ENCODE results near the gene PCDH9.

PCDH9 gene

GRCh38 chr13:66468656-66469055 is 761.5 kb downstream of the PCDH9 start:
- no peak for DNase-seq (ENCODE audit: low read depth in 2 of 2)

- DNase-seq (ENCODE audit: low read depth in 2 of 2) = no peak
These were observed 767.9 kb downstream of the PCDH9 start for GRCh38 chr13:66462187-66462586.

GRCh38 chr13:66461021-66461420 is 769.1 kb downstream of the PCDH9 start:
- no peak for DNase-seq (ENCODE audit: low read depth in 2 of 2)

DNA sequence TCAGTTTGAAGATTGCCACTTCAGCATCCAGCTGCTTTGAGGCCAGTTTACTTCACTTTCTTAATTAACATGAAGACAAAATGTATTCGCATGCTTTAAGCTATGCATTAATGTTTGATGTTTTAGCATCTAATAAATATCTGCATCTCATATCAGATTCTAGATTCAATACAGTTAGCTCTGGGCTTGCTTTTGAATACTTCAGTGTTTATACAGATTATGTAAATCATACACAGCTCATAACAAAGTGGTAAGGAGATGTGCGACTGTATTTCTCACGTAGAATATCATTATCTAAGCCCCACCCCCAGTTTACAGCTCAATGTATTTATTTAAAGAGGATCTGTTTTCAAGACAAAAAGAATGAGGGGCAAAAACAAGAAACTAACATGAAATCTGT is 770.5 kb downstream of the PCDH9 start:
- no peak for DNase-seq (ENCODE audit: low read depth in 2 of 2)

DNA sequence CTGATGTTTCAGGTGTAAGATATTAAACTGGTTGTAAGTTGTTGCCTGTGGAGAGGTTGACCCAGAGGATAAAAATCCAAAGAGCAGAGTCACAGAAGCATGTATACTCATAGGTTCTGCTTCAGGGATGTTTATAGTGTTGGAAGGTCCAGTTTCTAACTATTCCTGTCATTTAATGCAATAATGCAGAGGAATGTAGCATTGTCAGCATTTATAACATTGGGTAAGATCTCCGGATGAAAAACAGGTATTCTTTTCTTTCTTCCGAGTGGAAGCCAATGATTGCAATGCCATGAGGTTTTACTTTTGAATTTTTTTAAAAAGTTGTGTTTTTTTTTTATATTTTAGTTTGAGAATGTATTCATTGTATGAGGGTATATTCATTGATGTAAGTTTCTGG is 771.0 kb downstream of the PCDH9 start:
- no peak for DNase-seq (ENCODE audit: low read depth in 2 of 2)

- no peak for DNase-seq (ENCODE audit: low read depth in 2 of 2)
These were observed 783.7 kb downstream of the PCDH9 start for GRCh38 chr13:66446413-66446812.

DNA sequence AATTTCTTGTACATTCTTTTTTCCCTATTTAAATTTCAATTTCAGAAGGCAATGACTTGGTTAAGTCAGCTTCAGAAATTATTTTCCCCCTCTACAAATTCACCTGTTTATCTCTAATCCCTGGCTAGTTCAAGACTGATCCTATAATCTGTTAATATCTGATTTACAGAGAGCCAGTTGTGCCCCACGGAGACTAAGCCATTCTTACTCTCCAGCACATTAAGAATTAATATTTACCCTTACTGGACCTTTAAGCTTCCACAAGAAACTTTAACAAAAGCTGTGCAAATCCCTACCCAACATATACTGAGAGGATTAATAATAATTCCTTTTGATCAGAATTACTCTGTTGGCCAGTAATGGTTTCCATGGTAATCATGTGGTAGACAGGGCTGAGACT is 786.2 kb downstream of the PCDH9 start:
- DNase-seq (ENCODE audit: low read depth in 2 of 2) = no peak

DNA sequence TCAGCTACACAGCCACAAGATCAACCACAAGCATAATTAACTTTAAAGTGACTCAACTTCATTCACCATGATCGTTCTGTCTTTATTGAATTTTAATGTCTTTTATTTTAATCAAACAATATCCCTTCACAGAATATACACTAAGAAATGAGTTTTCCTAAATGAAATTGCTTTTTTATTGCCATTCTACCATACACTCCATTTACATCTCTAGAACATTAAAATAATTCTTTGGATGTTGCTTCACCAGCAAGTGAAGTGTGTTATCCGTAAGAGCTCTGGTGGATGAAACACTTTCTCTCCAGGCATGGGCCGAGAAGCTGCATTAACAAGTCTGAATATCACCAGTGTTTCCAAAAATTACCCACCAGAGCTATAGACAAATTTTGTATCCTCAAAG is 789.2 kb downstream of the PCDH9 start:
- DNase-seq (ENCODE audit: low read depth in 2 of 2) = no peak

GRCh38 chr13:66430728-66431127 is 799.4 kb downstream of the PCDH9 start:
- no peak for DNase-seq (ENCODE audit: low read depth in 2 of 2)

DNA sequence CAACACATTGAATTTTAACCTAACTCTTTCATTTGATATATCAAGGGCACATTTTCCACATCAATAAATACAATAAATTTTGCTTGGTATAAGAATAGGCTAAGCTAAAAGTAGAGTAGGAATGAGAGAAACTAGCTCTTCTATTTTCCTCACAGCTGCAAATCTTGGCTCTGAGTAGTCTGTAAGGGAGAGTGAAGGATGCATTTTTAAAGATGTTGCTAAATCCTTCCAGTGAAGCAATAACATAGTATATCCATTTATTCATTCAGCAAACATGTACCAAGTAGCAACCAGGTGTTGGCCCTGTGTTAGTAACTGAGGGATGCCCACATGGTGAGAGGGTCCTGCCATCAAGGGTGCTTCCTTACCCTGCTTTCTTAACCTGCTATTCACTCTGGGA is 799.9 kb downstream of the PCDH9 start:
- DNase-seq (ENCODE audit: low read depth in 2 of 2) = no peak

GRCh38 chr13:66429156-66429555 is 801.0 kb downstream of the PCDH9 start:
- no peak for DNase-seq (ENCODE audit: low read depth in 2 of 2)

- no peak for DNase-seq (ENCODE audit: low read depth in 2 of 2)
These were observed 802.7 kb downstream of the PCDH9 start for GRCh38 chr13:66427458-66427861.

- no peak for DNase-seq (ENCODE audit: low read depth in 2 of 2)
These were observed 804.4 kb downstream of the PCDH9 start for GRCh38 chr13:66425741-66426140.

GRCh38 chr13:66424422-66424821 is 805.7 kb downstream of the PCDH9 start:
- no peak for DNase-seq (ENCODE audit: low read depth in 2 of 2)

- DNase-seq (ENCODE audit: low read depth in 2 of 2) = no peak
These were observed 814.7 kb downstream of the PCDH9 start for GRCh38 chr13:66415444-66415843.

DNA sequence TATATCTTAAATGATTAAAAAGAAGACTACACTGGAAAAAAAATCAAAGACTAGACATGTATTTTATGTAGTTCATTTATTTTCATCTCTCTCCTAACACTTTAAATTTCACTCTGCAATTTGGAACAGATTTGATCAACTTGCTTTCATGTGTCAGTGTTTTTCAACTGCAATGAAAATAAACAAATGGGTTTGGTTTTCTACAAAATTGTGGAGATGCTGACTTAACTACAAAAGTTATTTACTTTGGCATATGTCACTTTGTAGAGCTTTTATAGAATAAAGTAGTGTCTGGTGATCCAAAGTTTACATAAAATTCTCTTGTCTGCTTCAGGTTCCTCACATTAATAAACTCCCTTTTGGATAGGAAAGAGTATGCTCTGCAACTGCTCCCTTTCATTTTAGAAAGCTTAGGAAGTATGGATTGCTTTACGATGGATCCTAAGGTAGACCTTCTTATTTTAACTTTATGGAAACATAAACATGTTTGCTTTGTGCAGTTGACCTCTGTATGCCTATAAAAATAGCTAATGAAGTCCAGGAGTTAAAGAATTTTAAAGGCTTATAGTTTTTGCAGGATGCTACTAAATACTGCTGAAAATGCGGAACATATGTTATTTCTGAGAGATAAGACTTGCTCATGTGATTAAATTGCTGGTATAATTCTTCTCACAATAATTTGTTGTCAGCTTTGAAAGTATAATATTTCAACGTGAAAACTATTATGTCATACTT is 815.9 kb downstream of the PCDH9 start:
- no peak for DNase-seq (ENCODE audit: low read depth in 2 of 2)

- DNase-seq (ENCODE audit: low read depth in 2 of 2) = no peak
These were observed 819.8 kb downstream of the PCDH9 start for GRCh38 chr13:66410314-66410713.

- DNase-seq (ENCODE audit: low read depth in 2 of 2) = no peak
These were observed 820.6 kb downstream of the PCDH9 start for GRCh38 chr13:66409542-66409941.

DNA sequence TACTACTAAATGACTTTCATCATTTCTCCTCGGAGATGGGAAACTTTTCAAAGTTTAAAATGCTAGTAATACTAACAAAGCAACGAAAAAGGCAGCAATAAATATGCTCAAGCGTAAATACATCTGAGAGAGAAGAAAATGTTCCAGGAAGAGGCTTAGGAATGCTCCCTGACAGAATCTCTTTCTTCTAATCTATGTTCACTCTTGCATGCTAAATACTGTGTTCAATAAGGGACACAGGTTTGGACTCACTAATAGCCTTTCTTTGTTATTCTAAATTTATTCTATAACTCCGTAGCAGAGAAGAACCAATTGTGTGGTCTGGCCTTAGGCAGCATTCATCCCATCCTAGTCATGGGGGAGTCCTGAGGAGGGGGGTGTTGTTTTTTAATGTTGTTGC is 823.0 kb downstream of the PCDH9 start:
- no peak for DNase-seq (ENCODE audit: low read depth in 2 of 2)

GRCh38 chr13:66405908-66406802 is 824.0 kb downstream of the PCDH9 start:
- no peak for DNase-seq (ENCODE audit: low read depth in 2 of 2)

DNA sequence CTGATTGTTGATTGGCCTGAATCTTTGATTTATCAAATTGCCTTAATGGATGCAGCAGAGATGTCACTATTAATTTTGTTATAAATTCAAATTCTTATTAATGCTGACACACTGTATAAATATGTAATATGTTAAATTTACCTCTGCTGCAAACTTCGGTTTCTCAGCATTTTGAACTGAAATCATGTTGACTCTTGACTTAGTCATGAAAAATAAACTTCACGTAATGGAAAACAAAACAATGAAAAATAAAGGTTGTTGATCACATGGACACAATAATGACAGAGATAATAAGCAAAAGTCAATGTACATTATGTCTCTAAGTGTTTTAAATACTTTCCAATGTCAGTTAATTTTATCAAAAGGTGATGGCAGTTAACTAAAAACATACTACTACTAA is 827.6 kb downstream of the PCDH9 start:
- no peak for DNase-seq (ENCODE audit: low read depth in 2 of 2)

DNA sequence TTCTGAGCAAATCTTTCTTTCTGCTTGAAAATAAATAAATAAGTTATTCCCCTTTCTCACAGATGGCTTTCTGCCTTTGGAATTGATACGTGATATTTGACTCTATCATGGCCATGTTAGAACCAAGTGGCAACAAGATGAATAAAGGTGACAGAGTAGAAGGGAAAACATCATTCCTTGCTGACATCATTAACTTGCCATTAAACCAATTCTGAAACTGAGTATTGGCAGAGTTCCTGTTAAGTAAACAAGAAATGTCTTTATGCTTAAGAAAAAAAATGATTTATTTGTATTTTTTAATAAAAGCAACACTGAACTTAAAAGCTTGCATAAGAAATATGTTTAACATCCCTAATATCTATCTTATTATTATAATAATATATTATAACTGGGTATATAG is 828.1 kb downstream of the PCDH9 start:
- no peak for DNase-seq (ENCODE audit: low read depth in 2 of 2)

- no peak for DNase-seq (ENCODE audit: low read depth in 2 of 2)
These were observed 829.8 kb downstream of the PCDH9 start for GRCh38 chr13:66400292-66400691.
